PC-3 (cell line): ENCODE measurements around the gene NRIP1.

Experiments used
- EZH2 ChIP-seq: fragments of 300-600 bp; sonication (generic); IDR thresholded peaks from one replicate; pipeline ENCODE4 v1.6.1; 2017; ENCODE audit warnings: antibody characterized with exemption, mild to moderate bottlenecking, low read length; ENCODE audit not compliant: unreplicated experiment
- EZH2phosphoT487 ChIP-seq: fragments of 300-600 bp; sonication (generic); IDR thresholded peaks from 2 replicates; pipeline ENCODE4 v1.6.1; 2018; ENCODE audit warnings: mild to moderate bottlenecking, antibody characterized with exemption, low read length, borderline replicate concordance
- TF ChIP-seq, protein P1 (sequence below): fragments of 300-600 bp; sonication (generic); conservative IDR thresholded peaks from 2 replicates; pipeline ENCODE4 v1.5.1; 2017; ENCODE audit warnings: antibody characterized with exemption, low read depth, mild to moderate bottlenecking, low read length

DNA sequence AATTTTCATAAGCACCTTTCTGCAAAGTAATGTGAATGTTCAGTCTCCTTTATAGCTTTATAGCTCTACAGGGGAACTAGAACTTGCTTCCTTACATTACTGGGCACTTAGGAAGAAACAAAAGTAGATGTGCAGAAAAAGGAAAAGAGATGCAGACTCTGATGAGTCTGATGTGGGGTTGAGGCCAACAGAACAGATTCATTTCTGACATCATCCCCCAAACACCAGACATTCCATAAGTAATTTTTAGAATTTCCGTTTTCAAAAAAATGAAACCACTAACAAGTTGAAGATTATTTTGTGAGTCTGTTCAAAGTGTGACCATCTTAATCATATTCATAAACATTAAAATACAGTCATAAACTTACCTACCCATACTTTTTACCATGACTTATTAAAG lies 96.0 kb downstream of the NRIP1 start:
- TF ChIP-seq, protein P1, sequence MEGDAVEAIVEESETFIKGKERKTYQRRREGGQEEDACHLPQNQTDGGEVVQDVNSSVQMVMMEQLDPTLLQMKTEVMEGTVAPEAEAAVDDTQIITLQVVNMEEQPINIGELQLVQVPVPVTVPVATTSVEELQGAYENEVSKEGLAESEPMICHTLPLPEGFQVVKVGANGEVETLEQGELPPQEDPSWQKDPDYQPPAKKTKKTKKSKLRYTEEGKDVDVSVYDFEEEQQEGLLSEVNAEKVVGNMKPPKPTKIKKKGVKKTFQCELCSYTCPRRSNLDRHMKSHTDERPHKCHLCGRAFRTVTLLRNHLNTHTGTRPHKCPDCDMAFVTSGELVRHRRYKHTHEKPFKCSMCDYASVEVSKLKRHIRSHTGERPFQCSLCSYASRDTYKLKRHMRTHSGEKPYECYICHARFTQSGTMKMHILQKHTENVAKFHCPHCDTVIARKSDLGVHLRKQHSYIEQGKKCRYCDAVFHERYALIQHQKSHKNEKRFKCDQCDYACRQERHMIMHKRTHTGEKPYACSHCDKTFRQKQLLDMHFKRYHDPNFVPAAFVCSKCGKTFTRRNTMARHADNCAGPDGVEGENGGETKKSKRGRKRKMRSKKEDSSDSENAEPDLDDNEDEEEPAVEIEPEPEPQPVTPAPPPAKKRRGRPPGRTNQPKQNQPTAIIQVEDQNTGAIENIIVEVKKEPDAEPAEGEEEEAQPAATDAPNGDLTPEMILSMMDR = no peak
- no peak for TF ChIP-seq EZH2
- no peak for TF ChIP-seq EZH2phosphoT487
